H9 (cell line): ENCODE data around the gene STK32C. TPM values are rescaled to one million over a fixed set of nuclear protein-coding genes. Genes with fewer than 3 reads are reported as not detected.

Experiments
- DNase-seq: peaks from one replicate; pipeline ENCODE4 v3.0.0-alpha.2; 2017
- H2AFZ ChIP-seq: one replicate; pipeline ENCODE4 v1.6.1; 2013; ENCODE audit warnings: mild to moderate bottlenecking, low read length, control low read depth, moderate library complexity
- H2AK5ac ChIP-seq: 2 replicates; pipeline ENCODE4 v1.6.1; 2013; ENCODE audit warnings: low read length, control low read depth, mixed read lengths; ENCODE audit not compliant: insufficient read length
- H2BK120ac ChIP-seq: one replicate; pipeline ENCODE4 v1.6.1; 2013; ENCODE audit warnings: low read depth, mild to moderate bottlenecking, low read length, control low read depth, inconsistent platforms; ENCODE audit not compliant: poor library complexity, severe bottlenecking
- H2BK12ac ChIP-seq: 2 replicates; pipeline ENCODE4 v1.6.1; 2013; ENCODE audit warnings: low read length, control low read depth, mixed read lengths, low read depth; ENCODE audit not compliant: insufficient read length
- H2BK15ac ChIP-seq: 2 replicates; pipeline ENCODE4 v1.6.1; 2013; ENCODE audit warnings: low read depth, low read length, control low read depth
- H2BK20ac ChIP-seq: one replicate; pipeline ENCODE4 v1.6.1; 2013; ENCODE audit warnings: low read depth, mild to moderate bottlenecking, low read length, control low read depth, inconsistent platforms; ENCODE audit not compliant: poor library complexity, severe bottlenecking
- H2BK5ac ChIP-seq: 2 replicates; pipeline ENCODE4 v1.6.1; 2013; ENCODE audit warnings: low read length, control low read depth, mixed read lengths; ENCODE audit not compliant: insufficient read length
- H3K14ac ChIP-seq: 2 replicates; pipeline ENCODE4 v1.6.1; 2013; ENCODE audit warnings: low read length, control low read depth; ENCODE audit not compliant: insufficient read depth
- H3K18ac ChIP-seq: 2 replicates; pipeline ENCODE4 v1.6.1; 2013; ENCODE audit warnings: low read depth, mild to moderate bottlenecking, mixed read lengths, low read length, control low read depth; ENCODE audit not compliant: insufficient read length
- H3K23ac ChIP-seq: 2 replicates; pipeline ENCODE4 v1.6.1; 2013; ENCODE audit warnings: low read length, control low read depth, mixed read lengths, low read depth; ENCODE audit not compliant: insufficient read length
- H3K23me2 ChIP-seq: 2 replicates; pipeline ENCODE4 v1.6.1; 2013; ENCODE audit warnings: low read depth, mild to moderate bottlenecking, mixed read lengths, low read length, control low read depth; ENCODE audit not compliant: insufficient read length, poor library complexity, severe bottlenecking
- H3K27ac ChIP-seq: 2 replicates; pipeline ENCODE4 v1.5.1; 2013; ENCODE audit warnings: low read length, control low read depth, mixed read lengths, low read depth; ENCODE audit not compliant: insufficient read length
- H3K27me3 ChIP-seq: 2 replicates; pipeline ENCODE4 v1.6.1; 2013; ENCODE audit warnings: low read length, control low read depth, inconsistent platforms; ENCODE audit not compliant: insufficient read depth
- H3K4ac ChIP-seq: 2 replicates; pipeline ENCODE4 v1.6.1; 2013; ENCODE audit warnings: low read depth, mild to moderate bottlenecking, control low read depth, inconsistent platforms, low read length, moderate library complexity
- H3K4me1 ChIP-seq: 2 replicates; pipeline ENCODE4 v1.6.1; 2013; ENCODE audit warnings: low read length, control low read depth, inconsistent platforms; ENCODE audit not compliant: insufficient read depth
- H3K4me2 ChIP-seq: 2 replicates; pipeline ENCODE4 v1.6.1; 2013; ENCODE audit warnings: low read length, control low read depth, mixed read lengths; ENCODE audit not compliant: insufficient read length, insufficient read depth
- H3K56ac ChIP-seq: 2 replicates; pipeline ENCODE4 v1.6.1; 2013; ENCODE audit warnings: low read depth, mild to moderate bottlenecking, mixed read lengths, low read length, control low read depth; ENCODE audit not compliant: insufficient read length
- H3K79me1 ChIP-seq: 2 replicates; pipeline ENCODE4 v1.6.1; 2013; ENCODE audit warnings: low read depth, mild to moderate bottlenecking, moderate library complexity, low read length, control low read depth, inconsistent platforms; ENCODE audit not compliant: insufficient read depth, poor library complexity, severe bottlenecking
- H3K79me2 ChIP-seq: 2 replicates; pipeline ENCODE4 v1.6.1; 2013; ENCODE audit warnings: low read length, control low read depth, inconsistent platforms; ENCODE audit not compliant: insufficient read depth
- H3K9ac ChIP-seq: 2 replicates; pipeline ENCODE4 v1.6.1; 2013; ENCODE audit warnings: low read length, control low read depth, mixed read lengths; ENCODE audit not compliant: insufficient read length; ENCODE audit errors: extremely low read depth
- H3K9me3 ChIP-seq: one replicate; pipeline ENCODE4 v1.6.1; 2013; ENCODE audit warnings: low read depth, low read length, inconsistent platforms; ENCODE audit not compliant: control insufficient read depth
- H3T11ph ChIP-seq: one replicate; pipeline ENCODE4 v1.6.1; 2013; ENCODE audit warnings: mild to moderate bottlenecking, low read length, control low read depth, inconsistent platforms
- H4K20me1 ChIP-seq: one replicate; pipeline ENCODE4 v1.6.1; 2013; ENCODE audit not compliant: control insufficient read depth, insufficient read length, insufficient read depth
- H4K5ac ChIP-seq: 2 replicates; pipeline ENCODE4 v1.6.1; 2013; ENCODE audit warnings: low read depth, mild to moderate bottlenecking, mixed read lengths, low read length, control low read depth; ENCODE audit not compliant: insufficient read length
- H4K8ac ChIP-seq: replicated peaks from 2 replicates; pipeline ENCODE4 v1.6.1; 2013; ENCODE audit warnings: low read length, control low read depth, mixed read lengths, low read depth; ENCODE audit not compliant: insufficient read length
- H4K91ac ChIP-seq: 2 replicates; pipeline ENCODE4 v1.6.1; 2013; ENCODE audit warnings: low read depth, mild to moderate bottlenecking, moderate library complexity, mixed read lengths, low read length, control low read depth; ENCODE audit not compliant: insufficient read length
- H3K27ac Mint-ChIP-seq, 3 experiments: 2 replicates in 2 of 3; 3 replicates in 1 of 3; pipeline ENCODE4 v1.8.0; 2020 to 2021; ENCODE audit warnings: mixed read lengths in 3 of 3, mild to moderate bottlenecking in 1 of 3, moderate library complexity in 1 of 3
- H3K27me3 Mint-ChIP-seq: 2 replicates; pipeline ENCODE4 v1.8.0; 2021; ENCODE audit warnings: low read depth, mild to moderate bottlenecking, moderate library complexity, mixed read lengths
- H3K36me3 Mint-ChIP-seq, 3 experiments: 2 replicates in 2 of 3; 3 replicates in 1 of 3; pipeline ENCODE4 v1.8.0; 2020 to 2021; ENCODE audit warnings: low read depth in 3 of 3, mixed read lengths in 3 of 3; ENCODE audit not compliant: insufficient read depth in 1 of 3
- H3K4me1 Mint-ChIP-seq, 2 experiments: 2 replicates each; pipeline ENCODE4 v1.8.0; 2020; ENCODE audit warnings: mixed read lengths in 2 of 2
- H3K4me3 Mint-ChIP-seq, 2 experiments: 2 replicates in 1 of 2; 3 replicates in 1 of 2; pipeline ENCODE4 v1.8.0; 2020 to 2021; ENCODE audit warnings: mild to moderate bottlenecking in 2 of 2, mixed read lengths in 2 of 2, moderate library complexity in 1 of 2
- H3K9me3 Mint-ChIP-seq, 2 experiments: 2 replicates in 1 of 2; 3 replicates in 1 of 2; pipeline ENCODE4 v1.8.0; 2020; ENCODE audit warnings: mild to moderate bottlenecking in 2 of 2, mixed read lengths in 2 of 2, moderate library complexity in 1 of 2
- WGBS: extraction: QIAGEN DNeasy Blood & Tissue Kit; methylation state at CpG from one replicate; pipeline ENCODE4 v1.1.7; 2013; ENCODE audit warnings: missing lambda C conversion rate, low lambda C conversion rate, mixed read lengths; ENCODE audit not compliant: insufficient read length; ENCODE audit errors: extremely low coverage; 5-methylcytosine and 5-hydroxymethylcytosine counted together
- total RNA-seq: library from RNA; stranded (reverse); gene quantifications from 2 replicates; pipeline ENCODE4 v1.2.1, GENCODE V29; 2021
- TF ChIP-seq, protein P1 (sequence below): fragments of 200-600 bp; sonication (generic); conservative IDR thresholded peaks from 3 replicates; pipeline ENCODE4 v1.8.0; 2021; ENCODE audit warnings: antibody characterized with exemption, mild to moderate bottlenecking

STK32C gene
- total RNA-seq, 1 experiment from 2014 or later: 11.3 TPM

- Histone ChIP-seq H2BK120ac (no peak overlapping the region), H3K79me2 (no peaks in the 10 kb centered on the region), H4K91ac (no peak overlapping the region), H3K18ac (no peak overlapping the region), H3K27ac (no peak overlapping the region), H4K5ac (no peak overlapping the region), H3K23ac (no peak overlapping the region), H3K56ac (no peak overlapping the region), H3K14ac (no peak overlapping the region), H4K8ac (no peak overlapping the region), H3K9me3 (no peaks in the 10 kb centered on the region), H3K4ac (no peak overlapping the region), H3K4me2 (no peak overlapping the region), H2BK5ac (no peak overlapping the region), H3K23me2 (no peaks in the 10 kb centered on the region), H4K20me1 (no peaks in the 10 kb centered on the region), H2BK20ac (no peak overlapping the region), H2BK15ac (no peak overlapping the region), H2BK12ac (no peak overlapping the region), H3K27me3 (no peaks in the 10 kb centered on the region), H3K4me1 (no peaks in the 10 kb centered on the region; the same call in 1 of the 2 replicates), H3K9ac (no peak overlapping the region), H3K79me1 (no peaks in the 10 kb centered on the region), H2AK5ac (no peak overlapping the region), H3T11ph (no peak overlapping the region), H2AFZ (no peak overlapping the region)
- Mint-ChIP-seq H3K27me3 (peaks cover 6% of the 10 kb centered on the region; the same call in 1 of the 2 replicates), H3K4me1 (peaks cover 7 to 16% of the 10 kb centered on the region in 2 experiments), H3K9me3 (peaks cover 0 to 5% of the 10 kb centered on the region in 2 experiments; a peak in 4 of 5 replicates), H3K36me3 (no peaks in the 10 kb centered on the region; a peak in 1 of 7 replicates), H3K4me3 (no peak overlapping the region; a peak in 1 of 5 replicates), H3K27ac (peak overlapping the region in 2 of 3 experiments; percentile 68 to 73; a peak in 2 of 7 replicates)
- WGBS: no CpG with 5 or more reads among the region's 2 CpGs
- TF ChIP-seq, protein P1, sequence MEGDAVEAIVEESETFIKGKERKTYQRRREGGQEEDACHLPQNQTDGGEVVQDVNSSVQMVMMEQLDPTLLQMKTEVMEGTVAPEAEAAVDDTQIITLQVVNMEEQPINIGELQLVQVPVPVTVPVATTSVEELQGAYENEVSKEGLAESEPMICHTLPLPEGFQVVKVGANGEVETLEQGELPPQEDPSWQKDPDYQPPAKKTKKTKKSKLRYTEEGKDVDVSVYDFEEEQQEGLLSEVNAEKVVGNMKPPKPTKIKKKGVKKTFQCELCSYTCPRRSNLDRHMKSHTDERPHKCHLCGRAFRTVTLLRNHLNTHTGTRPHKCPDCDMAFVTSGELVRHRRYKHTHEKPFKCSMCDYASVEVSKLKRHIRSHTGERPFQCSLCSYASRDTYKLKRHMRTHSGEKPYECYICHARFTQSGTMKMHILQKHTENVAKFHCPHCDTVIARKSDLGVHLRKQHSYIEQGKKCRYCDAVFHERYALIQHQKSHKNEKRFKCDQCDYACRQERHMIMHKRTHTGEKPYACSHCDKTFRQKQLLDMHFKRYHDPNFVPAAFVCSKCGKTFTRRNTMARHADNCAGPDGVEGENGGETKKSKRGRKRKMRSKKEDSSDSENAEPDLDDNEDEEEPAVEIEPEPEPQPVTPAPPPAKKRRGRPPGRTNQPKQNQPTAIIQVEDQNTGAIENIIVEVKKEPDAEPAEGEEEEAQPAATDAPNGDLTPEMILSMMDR: no peak
- peak; percentile 47 for DNase-seq
Observed at GRCh38 chr10:132158122-132158741, 149.5 kb downstream of the STK32C start.

Other genes with a start within 250 kb of the STK32C start
- 0.50 and 0.55 TPM in 2 replicates for gene JAKMIP3, start 242.0 kb downstream of the STK32C start, total RNA-seq
- 26.3 and 29.0 TPM in 2 replicates for gene DPYSL4, start 121.0 kb downstream of the STK32C start, total RNA-seq
- gene LRRC27, start 24.2 kb upstream of the STK32C start, total RNA-seq: 1.9 and 2.7 TPM in 2 replicates
- 9.5 and 10.0 TPM in 2 replicates for gene PWWP2B, start 89.2 kb upstream of the STK32C start, total RNA-seq
- 17.7 and 19.1 TPM in 2 replicates for gene INPP5A, start 229.8 kb upstream of the STK32C start, total RNA-seq